ENCODE data around the gene IFT74.

Gene IFT74

DNA sequence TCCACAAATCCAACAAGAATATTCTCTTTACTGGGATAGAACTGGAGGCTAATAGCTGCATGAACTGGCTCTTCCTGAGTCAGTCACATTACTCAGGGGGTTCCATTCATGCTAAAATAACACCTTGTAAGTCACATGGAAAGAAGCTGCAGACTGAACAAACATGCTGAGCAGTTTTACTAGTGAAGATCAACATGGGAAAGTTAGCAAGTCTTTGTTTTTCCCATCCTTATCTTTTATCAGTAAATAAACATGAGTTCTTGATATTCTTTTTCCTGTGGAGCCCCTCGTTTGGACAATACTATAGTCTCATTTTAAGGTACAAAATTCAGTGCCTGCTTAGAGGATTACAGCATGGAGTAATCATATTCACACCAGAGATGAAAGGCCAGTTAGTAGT, 109.1 kb downstream of the IFT74 start:
- no peak overlapping the region for H3K27ac ChIP-seq (replicated peaks)
- TF ChIP-seq GABPA (IDR thresholded peaks at IDR 0.05; ENCODE audit: low read depth) (no peak), POLR2AphosphoS5 (IDR thresholded peaks at IDR 0.05; ENCODE audit: low read depth) (no peak), SPI1 (IDR thresholded peaks at IDR 0.05; ENCODE audit: borderline replicate concordance, low read depth) (no peak)
- TF ChIP-seq, protein P1, sequence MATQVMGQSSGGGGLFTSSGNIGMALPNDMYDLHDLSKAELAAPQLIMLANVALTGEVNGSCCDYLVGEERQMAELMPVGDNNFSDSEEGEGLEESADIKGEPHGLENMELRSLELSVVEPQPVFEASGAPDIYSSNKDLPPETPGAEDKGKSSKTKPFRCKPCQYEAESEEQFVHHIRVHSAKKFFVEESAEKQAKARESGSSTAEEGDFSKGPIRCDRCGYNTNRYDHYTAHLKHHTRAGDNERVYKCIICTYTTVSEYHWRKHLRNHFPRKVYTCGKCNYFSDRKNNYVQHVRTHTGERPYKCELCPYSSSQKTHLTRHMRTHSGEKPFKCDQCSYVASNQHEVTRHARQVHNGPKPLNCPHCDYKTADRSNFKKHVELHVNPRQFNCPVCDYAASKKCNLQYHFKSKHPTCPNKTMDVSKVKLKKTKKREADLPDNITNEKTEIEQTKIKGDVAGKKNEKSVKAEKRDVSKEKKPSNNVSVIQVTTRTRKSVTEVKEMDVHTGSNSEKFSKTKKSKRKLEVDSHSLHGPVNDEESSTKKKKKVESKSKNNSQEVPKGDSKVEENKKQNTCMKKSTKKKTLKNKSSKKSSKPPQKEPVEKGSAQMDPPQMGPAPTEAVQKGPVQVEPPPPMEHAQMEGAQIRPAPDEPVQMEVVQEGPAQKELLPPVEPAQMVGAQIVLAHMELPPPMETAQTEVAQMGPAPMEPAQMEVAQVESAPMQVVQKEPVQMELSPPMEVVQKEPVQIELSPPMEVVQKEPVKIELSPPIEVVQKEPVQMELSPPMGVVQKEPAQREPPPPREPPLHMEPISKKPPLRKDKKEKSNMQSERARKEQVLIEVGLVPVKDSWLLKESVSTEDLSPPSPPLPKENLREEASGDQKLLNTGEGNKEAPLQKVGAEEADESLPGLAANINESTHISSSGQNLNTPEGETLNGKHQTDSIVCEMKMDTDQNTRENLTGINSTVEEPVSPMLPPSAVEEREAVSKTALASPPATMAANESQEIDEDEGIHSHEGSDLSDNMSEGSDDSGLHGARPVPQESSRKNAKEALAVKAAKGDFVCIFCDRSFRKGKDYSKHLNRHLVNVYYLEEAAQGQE (IDR thresholded peaks at IDR 0.05; ENCODE audit: insufficient replicate concordance, low read depth), result no peak
- TF ChIP-seq, protein P2, sequence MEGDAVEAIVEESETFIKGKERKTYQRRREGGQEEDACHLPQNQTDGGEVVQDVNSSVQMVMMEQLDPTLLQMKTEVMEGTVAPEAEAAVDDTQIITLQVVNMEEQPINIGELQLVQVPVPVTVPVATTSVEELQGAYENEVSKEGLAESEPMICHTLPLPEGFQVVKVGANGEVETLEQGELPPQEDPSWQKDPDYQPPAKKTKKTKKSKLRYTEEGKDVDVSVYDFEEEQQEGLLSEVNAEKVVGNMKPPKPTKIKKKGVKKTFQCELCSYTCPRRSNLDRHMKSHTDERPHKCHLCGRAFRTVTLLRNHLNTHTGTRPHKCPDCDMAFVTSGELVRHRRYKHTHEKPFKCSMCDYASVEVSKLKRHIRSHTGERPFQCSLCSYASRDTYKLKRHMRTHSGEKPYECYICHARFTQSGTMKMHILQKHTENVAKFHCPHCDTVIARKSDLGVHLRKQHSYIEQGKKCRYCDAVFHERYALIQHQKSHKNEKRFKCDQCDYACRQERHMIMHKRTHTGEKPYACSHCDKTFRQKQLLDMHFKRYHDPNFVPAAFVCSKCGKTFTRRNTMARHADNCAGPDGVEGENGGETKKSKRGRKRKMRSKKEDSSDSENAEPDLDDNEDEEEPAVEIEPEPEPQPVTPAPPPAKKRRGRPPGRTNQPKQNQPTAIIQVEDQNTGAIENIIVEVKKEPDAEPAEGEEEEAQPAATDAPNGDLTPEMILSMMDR (IDR thresholded peaks at IDR 0.05; ENCODE audit: insufficient read depth, low read length), result no peak
- no peak for DNase-seq (ENCODE audit: low read depth in 1 of 2, low spot score in 1 of 2)
- no peak overlapping the region for H3K4me3 ChIP-seq (replicated peaks; ENCODE audit: insufficient read depth, low read length)
- H3K27me3 ChIP-seq (ENCODE audit: insufficient read depth, poor library complexity, severe bottlenecking), result no peaks in the 10 kb centered on the region

DNA sequence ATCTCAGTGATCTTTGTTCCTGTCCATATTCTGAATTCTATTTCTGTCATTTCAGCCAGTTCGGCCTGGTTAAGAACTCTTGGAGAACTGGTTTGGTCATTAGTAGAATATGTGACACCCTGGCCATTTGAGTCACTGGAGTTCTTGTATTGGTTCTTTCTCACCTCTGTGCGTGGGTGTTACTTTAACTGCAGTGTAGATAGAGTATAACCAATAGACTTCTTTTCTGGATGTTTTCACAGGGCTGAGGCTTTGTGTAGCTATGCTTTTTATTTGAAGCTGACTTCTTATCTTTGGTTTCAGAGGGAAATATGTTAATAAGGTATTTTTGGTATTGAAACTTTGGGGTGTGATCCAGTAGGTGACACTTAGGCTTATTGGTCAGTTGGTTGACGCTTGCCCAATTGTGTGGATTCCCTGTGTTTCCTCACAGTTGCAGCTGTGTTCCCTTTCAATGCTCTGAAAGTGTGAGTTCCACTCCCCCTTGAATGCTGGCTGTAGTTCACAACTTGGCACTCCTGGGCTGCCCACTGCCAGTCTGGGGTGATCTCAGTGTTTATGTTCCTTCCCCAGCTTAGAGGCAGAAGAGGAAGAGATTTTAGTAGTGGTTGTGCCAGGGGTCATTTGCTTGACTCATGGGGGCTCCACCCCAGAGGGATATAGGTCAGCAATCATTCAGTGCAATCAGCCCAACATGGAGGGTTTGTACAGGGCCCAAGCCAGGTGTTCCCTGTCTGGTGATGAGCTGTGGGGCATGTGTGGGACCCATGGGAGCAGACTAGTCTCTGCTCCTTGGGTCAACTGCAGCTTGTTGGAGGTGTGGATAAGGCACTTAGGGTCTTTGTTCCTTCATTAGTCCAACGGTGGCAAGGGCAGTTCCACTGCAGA, 117.9 kb downstream of the IFT74 start:
- TF ChIP-seq GABPA (IDR thresholded peaks at IDR 0.05; ENCODE audit: low read depth) (no peak), POLR2AphosphoS5 (IDR thresholded peaks at IDR 0.05; ENCODE audit: low read depth) (no peak), SPI1 (IDR thresholded peaks at IDR 0.05; ENCODE audit: borderline replicate concordance, low read depth) (no peak)
- TF ChIP-seq, protein P1 (IDR thresholded peaks at IDR 0.05; ENCODE audit: insufficient replicate concordance, low read depth), result no peak
- TF ChIP-seq, protein P2 (IDR thresholded peaks at IDR 0.05; ENCODE audit: insufficient read depth, low read length), result no peak
- no peak overlapping the region for H3K27ac ChIP-seq (replicated peaks)
- no peak overlapping the region for H3K4me3 ChIP-seq (replicated peaks; ENCODE audit: insufficient read depth, low read length)
- no peak for DNase-seq (ENCODE audit: low read depth in 1 of 2, low spot score in 1 of 2)
- no peaks in the 10 kb centered on the region for H3K27me3 ChIP-seq (ENCODE audit: insufficient read depth, poor library complexity, severe bottlenecking)

DNA sequence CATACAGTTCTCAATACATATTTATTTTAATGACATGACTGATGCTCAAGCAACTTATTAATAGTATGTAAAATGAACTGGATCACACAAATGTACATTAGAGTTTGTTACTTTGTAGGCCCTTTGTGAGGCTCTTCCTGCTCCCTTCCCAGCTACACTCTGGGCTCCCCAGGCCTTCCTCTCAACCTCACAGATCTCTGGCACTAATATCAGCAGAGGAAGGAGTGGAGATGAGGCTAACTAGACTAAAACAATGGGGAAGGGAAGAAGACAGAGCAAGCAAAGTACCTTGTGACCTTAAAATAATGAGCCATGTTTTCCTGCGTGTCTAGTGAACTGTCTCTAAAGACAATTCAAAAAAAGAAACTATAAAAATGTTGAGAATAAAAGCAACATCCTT, 122.5 kb downstream of the IFT74 start:
- no peak for TF ChIP-seq SPI1 (IDR thresholded peaks at IDR 0.05; ENCODE audit: borderline replicate concordance, low read depth)
- TF ChIP-seq, protein P2 (IDR thresholded peaks at IDR 0.05; ENCODE audit: insufficient read depth, low read length), result no peak
- DNase-seq (ENCODE audit: low read depth in 1 of 2, low spot score in 1 of 2), result no peak
- H3K27me3 ChIP-seq (ENCODE audit: insufficient read depth, poor library complexity, severe bottlenecking), result no peaks in the 10 kb centered on the region
- H3K27ac ChIP-seq (replicated peaks), result no peak overlapping the region
- H3K4me3 ChIP-seq (replicated peaks; ENCODE audit: insufficient read depth, low read length), result no peak overlapping the region

All from HL-60 (cell line).